ENCODE measurements around the gene APBA2. TPM values are rescaled to one million over a fixed set of nuclear protein-coding genes. Genes with fewer than 3 reads are reported as not detected.

The APBA2 gene
- total RNA-seq, 4 donors from 2014 or later: 5.4 to 15.3 (median 10.4) TPM

DNA sequence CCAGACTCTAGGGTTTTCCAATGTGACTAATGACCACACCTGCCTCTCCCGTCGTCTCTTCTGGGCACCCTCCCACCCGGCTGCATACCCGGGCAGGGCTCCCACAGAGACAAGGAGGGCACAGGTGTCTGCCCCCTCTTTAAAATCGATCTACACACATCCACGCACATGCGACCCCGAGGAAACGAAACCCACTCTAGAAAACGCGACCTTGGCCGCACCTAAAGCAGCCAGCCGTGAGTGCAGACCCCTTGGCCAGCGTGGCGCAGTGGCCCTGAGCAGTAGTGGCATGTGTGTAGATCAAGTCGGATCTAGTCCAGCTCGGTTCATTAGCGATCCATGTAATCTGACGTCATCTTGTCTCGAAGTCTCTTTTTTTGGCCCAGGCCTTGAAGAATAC lies 232.0 kb downstream of the APBA2 start:
- 91% methylated on average over 20 of the region's 20 CpGs for WGBS
- peaks cover 0 to 34% (median 0%) of the 10 kb centered on the region in 4 donors for H3K27me3 ChIP-seq
- H3K27ac ChIP-seq (replicated peaks in 1 of 4): no peak overlapping the region
- no peaks in the 10 kb centered on the region for H3K9me3 ChIP-seq
- H3K36me3 ChIP-seq: no peaks in the 10 kb centered on the region
- TF ChIP-seq, protein P1, sequence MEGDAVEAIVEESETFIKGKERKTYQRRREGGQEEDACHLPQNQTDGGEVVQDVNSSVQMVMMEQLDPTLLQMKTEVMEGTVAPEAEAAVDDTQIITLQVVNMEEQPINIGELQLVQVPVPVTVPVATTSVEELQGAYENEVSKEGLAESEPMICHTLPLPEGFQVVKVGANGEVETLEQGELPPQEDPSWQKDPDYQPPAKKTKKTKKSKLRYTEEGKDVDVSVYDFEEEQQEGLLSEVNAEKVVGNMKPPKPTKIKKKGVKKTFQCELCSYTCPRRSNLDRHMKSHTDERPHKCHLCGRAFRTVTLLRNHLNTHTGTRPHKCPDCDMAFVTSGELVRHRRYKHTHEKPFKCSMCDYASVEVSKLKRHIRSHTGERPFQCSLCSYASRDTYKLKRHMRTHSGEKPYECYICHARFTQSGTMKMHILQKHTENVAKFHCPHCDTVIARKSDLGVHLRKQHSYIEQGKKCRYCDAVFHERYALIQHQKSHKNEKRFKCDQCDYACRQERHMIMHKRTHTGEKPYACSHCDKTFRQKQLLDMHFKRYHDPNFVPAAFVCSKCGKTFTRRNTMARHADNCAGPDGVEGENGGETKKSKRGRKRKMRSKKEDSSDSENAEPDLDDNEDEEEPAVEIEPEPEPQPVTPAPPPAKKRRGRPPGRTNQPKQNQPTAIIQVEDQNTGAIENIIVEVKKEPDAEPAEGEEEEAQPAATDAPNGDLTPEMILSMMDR (IDR thresholded peaks at IDR 0.05): no peak
- TF ChIP-seq POLR2A (IDR thresholded peaks at IDR 0.05; ENCODE audit: low read depth) (no peak), EP300 (IDR thresholded peaks at IDR 0.05) (no peak), POLR2AphosphoS5 (IDR thresholded peaks at IDR 0.05) (no peak)
- H3K4me3 ChIP-seq: no peak overlapping the region
- no peak for DNase-seq (ENCODE audit: extremely low spot score)
- H3K4me1 ChIP-seq: peaks cover 4 to 14% (median 13%) of the 10 kb centered on the region in 4 donors
- intact Hi-C loops (cut with DNase I): no loop called here

DNA sequence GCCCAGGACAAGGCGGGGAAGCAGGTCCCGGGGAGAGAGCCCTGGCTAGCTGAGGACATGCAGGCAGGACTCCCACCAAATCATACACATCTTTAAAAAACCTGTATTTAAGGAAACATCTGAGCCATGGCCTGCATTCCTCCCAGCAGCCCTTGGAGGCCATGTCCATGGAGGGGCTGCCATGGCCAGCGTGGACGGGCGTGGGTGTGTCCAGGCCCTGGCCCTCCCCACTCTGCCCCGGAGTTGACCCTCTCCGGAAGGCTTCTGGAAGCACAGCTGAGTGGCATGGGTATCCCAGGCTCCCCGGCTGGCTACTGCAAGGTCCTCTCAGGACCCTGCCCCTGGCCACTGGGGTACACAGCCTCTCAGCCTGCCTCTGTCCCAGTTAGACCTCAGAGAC lies 234.1 kb downstream of the APBA2 start:
- Histone ChIP-seq H3K9me3 (no peaks in the 10 kb centered on the region), H3K27me3 (peaks cover 0 to 14% (median 0%) of the 10 kb centered on the region in 4 donors), H3K27ac (replicated peaks in 1 of 4) (no peak overlapping the region), H3K36me3 (no peaks in the 10 kb centered on the region), H3K4me3 (no peak overlapping the region), H3K4me1 (peaks cover 4 to 12% (median 11%) of the 10 kb centered on the region in 4 donors)
- TF ChIP-seq POLR2AphosphoS5 (IDR thresholded peaks at IDR 0.05) (no peak), POLR2A (IDR thresholded peaks at IDR 0.05; ENCODE audit: low read depth) (no peak), EP300 (IDR thresholded peaks at IDR 0.05) (no peak)
- TF ChIP-seq, protein P1 (IDR thresholded peaks at IDR 0.05): no peak
- intact Hi-C loops (cut with DNase I): no loop called here
- WGBS: 100% methylated on average over 1 of the region's 8 CpGs
- DNase-seq (ENCODE audit: extremely low spot score): no peak

DNA sequence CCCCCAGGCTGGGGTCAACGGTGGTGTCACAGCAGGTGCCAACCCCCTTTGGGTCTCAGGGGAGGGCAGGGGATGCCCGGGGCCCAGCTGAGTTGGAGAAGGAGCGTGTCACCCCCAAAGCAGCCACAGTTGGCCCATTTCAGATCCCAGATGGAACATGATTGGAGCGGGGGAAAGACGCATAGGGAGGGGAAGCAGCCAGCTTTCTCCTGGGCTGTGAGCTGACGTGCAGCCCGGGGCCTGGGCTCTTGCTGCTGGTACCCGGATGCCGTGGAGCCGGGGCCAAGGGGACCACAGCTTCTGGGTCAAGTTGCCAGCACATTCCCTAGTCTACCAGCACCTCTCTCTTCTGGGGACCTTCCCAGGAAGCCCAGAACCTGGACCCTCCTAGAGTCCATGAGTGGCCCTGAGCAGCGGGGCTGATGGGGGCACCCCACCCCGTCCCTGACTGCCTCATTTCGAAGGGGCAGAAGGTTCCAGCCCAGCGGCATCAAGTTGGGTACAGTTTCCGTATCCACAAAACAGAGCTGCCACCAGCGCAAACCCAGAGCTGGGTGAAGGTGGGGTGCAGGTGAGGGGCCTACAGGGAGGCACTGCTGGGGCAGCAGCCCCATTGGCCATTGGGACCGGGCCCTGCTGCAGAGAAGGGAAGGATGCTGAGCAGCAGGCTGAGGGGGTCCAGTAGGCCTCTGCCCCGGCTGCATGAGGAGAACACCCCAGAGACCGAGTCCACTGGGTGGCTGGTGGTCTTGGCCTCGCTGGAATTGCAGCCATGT lies 235.0 kb downstream of the APBA2 start:
- peaks cover 0 to 3% (median 2%) of the 10 kb centered on the region in 4 donors for H3K4me1 ChIP-seq
- H3K27ac ChIP-seq (replicated peaks in 1 of 4): no peak overlapping the region
- 91% methylated on average over 15 of the region's 20 CpGs for WGBS
- H3K4me3 ChIP-seq: no peak overlapping the region
- H3K27me3 ChIP-seq: peaks cover 0 to 8% (median 0%) of the 10 kb centered on the region in 4 donors
- no peak for DNase-seq (ENCODE audit: extremely low spot score)
- H3K9me3 ChIP-seq: no peaks in the 10 kb centered on the region
- no peaks in the 10 kb centered on the region for H3K36me3 ChIP-seq
- TF ChIP-seq, protein P1 (IDR thresholded peaks at IDR 0.05): no peak
- TF ChIP-seq EP300 (IDR thresholded peaks at IDR 0.05) (no peak), POLR2AphosphoS5 (IDR thresholded peaks at IDR 0.05) (no peak), POLR2A (IDR thresholded peaks at IDR 0.05; ENCODE audit: low read depth) (no peak)
- intact Hi-C loops (cut with DNase I): no loop called here

DNA sequence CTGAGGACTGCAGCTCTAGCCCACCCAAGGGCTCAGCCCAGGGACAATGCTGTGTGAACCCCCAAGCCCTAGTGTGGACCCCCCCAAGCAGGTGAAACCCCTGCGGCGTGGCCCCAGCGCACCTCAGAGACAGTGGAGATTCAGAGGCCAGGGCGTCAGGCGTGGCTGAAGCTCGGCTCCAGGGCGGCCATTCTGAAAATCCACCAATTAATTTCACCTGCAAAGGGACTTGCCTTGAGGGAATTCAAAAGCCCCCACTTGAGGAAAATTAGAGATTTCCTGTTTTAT lies 235.5 kb downstream of the APBA2 start:
- DNase-seq (ENCODE audit: extremely low spot score): no peak
- no peak overlapping the region for H3K4me3 ChIP-seq
- no peaks in the 10 kb centered on the region for H3K9me3 ChIP-seq
- H3K4me1 ChIP-seq: no peaks in the 10 kb centered on the region
- no peak overlapping the region for H3K27ac ChIP-seq (replicated peaks in 1 of 4)
- WGBS: no CpG with 5 or more reads among the region's 7 CpGs
- no peaks in the 10 kb centered on the region for H3K36me3 ChIP-seq
- intact Hi-C loops (cut with DNase I): no loop called here
- TF ChIP-seq, protein P1 (IDR thresholded peaks at IDR 0.05): no peak
- TF ChIP-seq POLR2AphosphoS5 (IDR thresholded peaks at IDR 0.05): no peak
- no peak for TF ChIP-seq POLR2A (IDR thresholded peaks at IDR 0.05; ENCODE audit: low read depth)
- TF ChIP-seq EP300 (IDR thresholded peaks at IDR 0.05): no peak
- H3K27me3 ChIP-seq: peaks cover 0 to 14% (median 0%) of the 10 kb centered on the region in 4 donors
